ENCODE measurements around the gene RUNX3.

The RUNX3 gene

GRCh38 chr1:24945354-24946326, 15.6 kb upstream of the RUNX3 start:
- no peak for DNase-seq

- DNase-seq, result no peak
Measured at GRCh38 chr1:24944318-24944717, 14.2 kb upstream of the RUNX3 start.

- no peak for DNase-seq
Measured at GRCh38 chr1:24942789-24943188, 12.7 kb upstream of the RUNX3 start.

GRCh38 chr1:24941564-24941963, 11.5 kb upstream of the RUNX3 start:
- no peak for DNase-seq

- DNase-seq, result no peak
Measured at GRCh38 chr1:24940231-24940630, 10.2 kb upstream of the RUNX3 start.

GRCh38 chr1:24939675-24940193, 9.7 kb upstream of the RUNX3 start:
- DNase-seq, result no peak

- no peak for DNase-seq
Measured at GRCh38 chr1:24939040-24939674, 9.1 kb upstream of the RUNX3 start.

GRCh38 chr1:24938276-24938675, 8.2 kb upstream of the RUNX3 start:
- DNase-seq, result no peak

- no peak for DNase-seq
Measured at GRCh38 chr1:24936684-24937083, 6.6 kb upstream of the RUNX3 start.

- no peak for DNase-seq
Measured at GRCh38 chr1:24935615-24936484, 5.8 kb upstream of the RUNX3 start.

GRCh38 chr1:24935196-24935526, 5.1 kb upstream of the RUNX3 start:
- no peak for DNase-seq

- no peak for DNase-seq
Measured at GRCh38 chr1:24934310-24935195, 4.5 kb upstream of the RUNX3 start.

GRCh38 chr1:24933468-24933867, 3.4 kb upstream of the RUNX3 start:
- DNase-seq, result no peak

GRCh38 chr1:24932725-24933294, 2.7 kb upstream of the RUNX3 start:
- DNase-seq, result no peak

- DNase-seq, result peak; percentile 96
Measured at GRCh38 chr1:24932284-24932683, 2.2 kb upstream of the RUNX3 start.

- no peak for DNase-seq
Measured at GRCh38 chr1:24931468-24932231, 1.6 kb upstream of the RUNX3 start.

- DNase-seq, result no peak
Measured at GRCh38 chr1:24931146-24931467, 1.0 kb upstream of the RUNX3 start.

GRCh38 chr1:24929398-24930259, 447 bp downstream of the RUNX3 start:
- no peak for DNase-seq

- DNase-seq, result no peak
Measured at GRCh38 chr1:24928689-24929397, 1.2 kb downstream of the RUNX3 start.
